SJCRH30 (cell line): ENCODE results near the gene DLGAP4. TPM values are rescaled to one million over a fixed set of nuclear protein-coding genes. Genes with fewer than 3 reads are reported as not detected.

Source experiments
- DNase-seq, 2 experiments: peaks; one replicate each; pipeline ENCODE4 v3.0.0-alpha.2; 2015 to 2020
- H3K27ac ChIP-seq: fragments of 250-450 bp; sonication (Bioruptor Pico); 2 replicates; pipeline ENCODE4 v1.5.1; 2020; ENCODE audit warnings: mild to moderate bottlenecking, moderate library complexity
- H3K27me3 ChIP-seq: fragments of 250-450 bp; sonication (Bioruptor Pico); 2 replicates; pipeline ENCODE4 v1.5.1; 2020; ENCODE audit warnings: mild to moderate bottlenecking, moderate library complexity
- H3K36me3 ChIP-seq: fragments of 250-450 bp; sonication (Bioruptor Pico); 2 replicates; pipeline ENCODE4 v1.5.1; 2020; ENCODE audit warnings: mild to moderate bottlenecking, moderate library complexity
- H3K4me1 ChIP-seq: fragments of 250-450 bp; sonication (Bioruptor Pico); 2 replicates; pipeline ENCODE4 v1.5.1; 2020; ENCODE audit warnings: mild to moderate bottlenecking, moderate library complexity
- H3K4me3 ChIP-seq: fragments of 250-450 bp; sonication (Bioruptor Pico); 2 replicates; pipeline ENCODE4 v1.5.1; 2020; ENCODE audit warnings: mild to moderate bottlenecking, moderate library complexity
- H3K9me3 ChIP-seq: fragments of 250-450 bp; sonication (Bioruptor Pico); replicated peaks from 2 replicates; pipeline ENCODE4 v1.5.1; 2020; ENCODE audit warnings: mild to moderate bottlenecking, moderate library complexity
- total RNA-seq: library from RNA; depleted of rRNA; stranded (reverse); fragments of >200 nt; shearing (Covaris generic); gene quantifications from 2 replicates; pipeline ENCODE4 v1.2.3, GENCODE V29; 2014

Gene DLGAP4
- total RNA-seq, 1 experiment from 2014 or later = 18.4 TPM

GRCh38 chr20:36424314-36424713 is 118.2 kb downstream of the DLGAP4 start:
- Histone ChIP-seq H3K4me1 (no peaks in the 10 kb centered on the region), H3K4me3 (no peak overlapping the region), H3K27ac (no peak overlapping the region), H3K27me3 (peaks cover 10% of the 10 kb centered on the region), H3K36me3 (no peaks in the 10 kb centered on the region), H3K9me3 (no peaks in the 10 kb centered on the region)
- DNase-seq = no peak

- Histone ChIP-seq H3K4me3 (no peak overlapping the region), H3K27me3 (peaks cover 8% of the 10 kb centered on the region)
- no peak for DNase-seq
Measured at GRCh38 chr20:36425166-36425565, 119.0 kb downstream of the DLGAP4 start.

GRCh38 chr20:36431604-36432003 is 125.5 kb downstream of the DLGAP4 start:
- Histone ChIP-seq H3K9me3 (no peaks in the 10 kb centered on the region), H3K27ac (no peak overlapping the region), H3K4me3 (no peak overlapping the region), H3K4me1 (no peaks in the 10 kb centered on the region), H3K36me3 (no peaks in the 10 kb centered on the region), H3K27me3 (no peaks in the 10 kb centered on the region; the same call in 1 of the 2 replicates)
- DNase-seq = no peak

More at GRCh38 chr20:36425166-36425565, 119.0 kb downstream of the DLGAP4 start:
- no peak overlapping the region for H3K27ac ChIP-seq
- H3K36me3 ChIP-seq = no peaks in the 10 kb centered on the region
- no peaks in the 10 kb centered on the region for H3K9me3 ChIP-seq
- H3K4me1 ChIP-seq = no peaks in the 10 kb centered on the region

- Histone ChIP-seq H3K27me3 (no peaks in the 10 kb centered on the region; the same call in 1 of the 2 replicates), H3K4me3 (no peak overlapping the region), H3K9me3 (no peaks in the 10 kb centered on the region), H3K36me3 (no peaks in the 10 kb centered on the region), H3K4me1 (no peaks in the 10 kb centered on the region), H3K27ac (no peak overlapping the region)
- DNase-seq = no peak
Measured at GRCh38 chr20:36432096-36432495, 126.0 kb downstream of the DLGAP4 start.

- Histone ChIP-seq H3K4me3 (no peak overlapping the region), H3K36me3 (no peaks in the 10 kb centered on the region), H3K27ac (no peak overlapping the region), H3K27me3 (no peaks in the 10 kb centered on the region), H3K9me3 (no peaks in the 10 kb centered on the region), H3K4me1 (no peaks in the 10 kb centered on the region)
- DNase-seq = no peak
Measured at GRCh38 chr20:36434383-36434782, 128.2 kb downstream of the DLGAP4 start.

GRCh38 chr20:36435124-36435523 is 129.0 kb downstream of the DLGAP4 start:
- Histone ChIP-seq H3K4me3 (no peak overlapping the region), H3K36me3 (no peaks in the 10 kb centered on the region), H3K27me3 (no peaks in the 10 kb centered on the region), H3K4me1 (no peaks in the 10 kb centered on the region), H3K9me3 (no peaks in the 10 kb centered on the region), H3K27ac (no peak overlapping the region)
- DNase-seq = no peak

GRCh38 chr20:36435592-36436541 is 129.7 kb downstream of the DLGAP4 start:
- H3K4me1 ChIP-seq = no peaks in the 10 kb centered on the region
- H3K27ac ChIP-seq = no peak overlapping the region
- H3K9me3 ChIP-seq = no peaks in the 10 kb centered on the region
- H3K4me3 ChIP-seq = no peak overlapping the region
- H3K36me3 ChIP-seq = no peaks in the 10 kb centered on the region
- peak; percentile 41 to 42 for DNase-seq
- H3K27me3 ChIP-seq = no peaks in the 10 kb centered on the region

GRCh38 chr20:36439040-36439730 is 133.0 kb downstream of the DLGAP4 start:
- Histone ChIP-seq H3K36me3 (no peaks in the 10 kb centered on the region), H3K4me3 (no peak overlapping the region), H3K4me1 (no peaks in the 10 kb centered on the region), H3K27ac (no peak overlapping the region), H3K27me3 (no peaks in the 10 kb centered on the region), H3K9me3 (no peaks in the 10 kb centered on the region)
- DNase-seq = peak; percentile 78 to 88

GRCh38 chr20:36439731-36440072 is 133.6 kb downstream of the DLGAP4 start:
- H3K4me1 ChIP-seq = no peaks in the 10 kb centered on the region
- no peak overlapping the region for H3K27ac ChIP-seq
- no peaks in the 10 kb centered on the region for H3K9me3 ChIP-seq
- H3K27me3 ChIP-seq = no peaks in the 10 kb centered on the region
- no peak for DNase-seq
- H3K36me3 ChIP-seq = no peaks in the 10 kb centered on the region
- no peak overlapping the region for H3K4me3 ChIP-seq

GRCh38 chr20:36440370-36441026 is 134.4 kb downstream of the DLGAP4 start:
- Histone ChIP-seq H3K36me3 (no peaks in the 10 kb centered on the region), H3K27me3 (no peaks in the 10 kb centered on the region), H3K4me1 (no peaks in the 10 kb centered on the region)

GRCh38 chr20:36441027-36441414 is 134.9 kb downstream of the DLGAP4 start:
- H3K4me3 ChIP-seq = no peak overlapping the region
- peak in 1 of 2 experiments; percentile 46 for DNase-seq
- no peaks in the 10 kb centered on the region for H3K36me3 ChIP-seq
- H3K9me3 ChIP-seq = no peaks in the 10 kb centered on the region
- no peaks in the 10 kb centered on the region for H3K27me3 ChIP-seq
- H3K27ac ChIP-seq = no peak overlapping the region
- H3K4me1 ChIP-seq = no peaks in the 10 kb centered on the region

More at GRCh38 chr20:36440370-36441026, 134.4 kb downstream of the DLGAP4 start:
- no peak for DNase-seq
- no peak overlapping the region for H3K27ac ChIP-seq
- H3K4me3 ChIP-seq = no peak overlapping the region
- H3K9me3 ChIP-seq = no peaks in the 10 kb centered on the region

GRCh38 chr20:36441416-36441815 is 135.3 kb downstream of the DLGAP4 start:
- Histone ChIP-seq H3K4me3 (no peak overlapping the region), H3K36me3 (no peaks in the 10 kb centered on the region), H3K27ac (no peak overlapping the region), H3K4me1 (no peaks in the 10 kb centered on the region), H3K27me3 (no peaks in the 10 kb centered on the region), H3K9me3 (no peaks in the 10 kb centered on the region)
- no peak for DNase-seq

- Histone ChIP-seq H3K27me3 (no peaks in the 10 kb centered on the region), H3K4me3 (no peak overlapping the region), H3K9me3 (no peaks in the 10 kb centered on the region; the same call in 1 of the 2 replicates), H3K36me3 (no peaks in the 10 kb centered on the region), H3K27ac (no peak overlapping the region), H3K4me1 (no peaks in the 10 kb centered on the region)
- no peak for DNase-seq
Measured at GRCh38 chr20:36445847-36446246, 139.7 kb downstream of the DLGAP4 start.

GRCh38 chr20:36446557-36446956 is 140.4 kb downstream of the DLGAP4 start:
- Histone ChIP-seq H3K36me3 (no peaks in the 10 kb centered on the region), H3K4me3 (no peak overlapping the region), H3K27ac (no peak overlapping the region), H3K4me1 (no peaks in the 10 kb centered on the region), H3K27me3 (no peaks in the 10 kb centered on the region), H3K9me3 (no peaks in the 10 kb centered on the region; the same call in 1 of the 2 replicates)
- DNase-seq = no peak

- no peaks in the 10 kb centered on the region for H3K27me3 ChIP-seq
- no peaks in the 10 kb centered on the region for H3K4me1 ChIP-seq
- no peak overlapping the region for H3K4me3 ChIP-seq
- no peak for DNase-seq
- no peaks in the 10 kb centered on the region; the same call in 1 of the 2 replicates for H3K9me3 ChIP-seq
- no peak overlapping the region for H3K27ac ChIP-seq
- H3K36me3 ChIP-seq = no peaks in the 10 kb centered on the region
Measured at GRCh38 chr20:36447101-36447500, 141.0 kb downstream of the DLGAP4 start.
